GM12872 (cell line): ENCODE data around the gene FBP2.

ENCODE experiments used
- TF ChIP-seq, protein P1 (sequence below): IDR thresholded peaks from 3 replicates; pipeline ENCODE4 v1.5.1; 2011; ENCODE audit warnings: low read depth, mild to moderate bottlenecking, low read length, moderate library complexity; ENCODE audit not compliant: insufficient read depth

FBP2 gene

DNA sequence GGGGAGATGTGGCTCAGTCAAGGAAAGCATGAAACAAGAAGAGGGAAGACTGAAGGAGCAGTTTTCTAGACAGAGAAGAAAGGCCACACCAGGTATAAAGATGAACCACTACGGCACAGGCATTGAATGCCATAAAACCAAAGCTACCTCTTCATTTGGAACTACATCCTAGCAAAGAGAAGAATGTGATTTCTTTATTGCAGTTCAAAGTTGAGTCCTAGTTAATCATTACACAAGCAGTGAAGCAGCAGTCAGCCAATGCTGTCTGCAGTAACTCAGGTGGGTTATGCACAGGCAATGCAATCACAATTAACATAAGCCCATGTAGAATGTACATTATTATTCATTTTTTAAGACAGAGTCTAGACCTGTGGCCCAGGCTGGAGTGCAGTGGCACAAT is 60.5 kb downstream of the FBP2 start:
- TF ChIP-seq, protein P1, sequence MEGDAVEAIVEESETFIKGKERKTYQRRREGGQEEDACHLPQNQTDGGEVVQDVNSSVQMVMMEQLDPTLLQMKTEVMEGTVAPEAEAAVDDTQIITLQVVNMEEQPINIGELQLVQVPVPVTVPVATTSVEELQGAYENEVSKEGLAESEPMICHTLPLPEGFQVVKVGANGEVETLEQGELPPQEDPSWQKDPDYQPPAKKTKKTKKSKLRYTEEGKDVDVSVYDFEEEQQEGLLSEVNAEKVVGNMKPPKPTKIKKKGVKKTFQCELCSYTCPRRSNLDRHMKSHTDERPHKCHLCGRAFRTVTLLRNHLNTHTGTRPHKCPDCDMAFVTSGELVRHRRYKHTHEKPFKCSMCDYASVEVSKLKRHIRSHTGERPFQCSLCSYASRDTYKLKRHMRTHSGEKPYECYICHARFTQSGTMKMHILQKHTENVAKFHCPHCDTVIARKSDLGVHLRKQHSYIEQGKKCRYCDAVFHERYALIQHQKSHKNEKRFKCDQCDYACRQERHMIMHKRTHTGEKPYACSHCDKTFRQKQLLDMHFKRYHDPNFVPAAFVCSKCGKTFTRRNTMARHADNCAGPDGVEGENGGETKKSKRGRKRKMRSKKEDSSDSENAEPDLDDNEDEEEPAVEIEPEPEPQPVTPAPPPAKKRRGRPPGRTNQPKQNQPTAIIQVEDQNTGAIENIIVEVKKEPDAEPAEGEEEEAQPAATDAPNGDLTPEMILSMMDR = no peak

DNA sequence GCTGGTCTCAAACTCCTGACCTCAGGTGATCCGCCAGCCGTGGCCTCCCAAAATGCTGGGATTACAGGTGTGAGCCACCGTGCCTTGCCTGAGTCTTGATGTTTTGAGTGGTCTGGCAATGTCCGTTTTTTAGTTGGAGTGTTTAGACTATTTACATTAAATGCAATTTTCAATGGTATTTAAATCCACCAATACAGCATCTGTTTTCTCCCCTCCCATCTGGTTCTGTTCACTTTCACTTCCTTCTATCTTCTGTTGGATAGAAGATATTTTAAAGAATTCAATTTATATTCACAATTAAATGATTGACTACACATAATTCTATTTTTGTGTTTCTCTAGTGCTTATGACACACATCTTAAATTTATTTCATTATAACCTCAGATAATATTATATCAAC is 64.7 kb downstream of the FBP2 start:
- TF ChIP-seq, protein P1 = no peak

DNA sequence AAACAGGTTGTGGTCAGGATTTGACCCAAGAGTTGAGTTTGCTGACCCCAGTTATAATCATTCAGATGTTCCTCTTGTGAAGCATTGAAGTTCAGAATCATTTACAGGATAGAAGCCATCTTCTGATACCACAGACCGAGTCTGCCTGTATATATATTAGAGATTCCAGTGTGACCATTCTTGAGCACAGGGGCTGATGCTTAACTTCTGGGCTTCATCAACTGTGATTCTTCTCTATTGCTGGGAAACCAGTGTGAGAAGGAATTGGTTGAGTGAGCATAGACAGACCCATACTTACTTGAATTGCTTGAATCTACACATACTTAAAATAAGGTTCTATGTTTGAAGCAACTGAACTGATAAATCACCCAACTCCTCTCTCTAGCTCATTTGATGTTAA is 66.7 kb downstream of the FBP2 start:
- TF ChIP-seq, protein P1 = no peak

DNA sequence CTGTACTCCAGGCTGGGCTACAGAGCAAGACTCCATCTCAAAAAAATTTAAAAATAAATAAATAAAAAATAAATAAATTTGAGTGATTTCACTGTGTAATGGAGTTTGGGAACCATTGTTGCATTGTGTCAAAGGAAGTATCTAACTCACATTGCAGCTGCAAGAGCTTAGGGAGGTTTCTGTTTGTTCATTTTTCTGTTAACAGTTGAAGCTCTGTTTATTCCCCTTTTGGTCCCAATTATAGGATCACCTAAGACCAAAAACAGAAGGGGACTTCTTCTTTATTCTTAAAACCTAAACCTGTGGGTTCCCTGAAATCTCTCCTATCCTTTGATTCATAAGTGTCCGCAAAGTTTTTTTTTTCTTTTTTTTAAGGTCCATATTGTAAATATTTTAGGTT is 67.4 kb downstream of the FBP2 start:
- TF ChIP-seq, protein P1 = no peak

DNA sequence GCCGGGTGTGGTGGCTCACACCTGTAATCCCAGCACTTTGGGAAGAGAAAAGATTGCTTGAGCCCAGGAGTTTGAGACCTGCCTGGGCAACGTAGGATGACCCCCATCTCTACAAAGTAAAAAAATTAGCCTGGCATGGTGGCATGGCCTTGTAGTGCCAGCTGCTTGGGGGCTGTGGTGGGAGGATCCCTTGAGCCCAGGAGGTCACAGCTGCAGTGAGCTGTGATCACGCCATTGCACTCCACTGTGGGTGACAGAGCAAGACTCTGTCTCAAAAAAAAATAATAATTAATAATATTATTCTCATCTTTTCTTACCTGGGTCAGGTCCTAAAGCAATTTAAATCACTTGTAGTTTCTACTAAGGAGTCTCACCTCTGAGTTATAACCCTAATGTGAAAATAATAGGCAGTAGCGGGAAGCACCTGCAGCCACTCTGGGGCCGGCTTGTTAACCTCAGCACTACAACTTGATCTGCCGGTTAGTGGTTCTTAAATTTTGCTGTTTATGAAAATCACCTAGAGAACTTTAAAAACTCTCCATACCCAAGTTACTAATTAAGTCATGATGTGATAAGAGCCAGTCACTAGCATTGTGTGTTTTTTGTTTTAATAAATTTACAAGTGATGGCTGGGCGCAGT is 68.1 kb downstream of the FBP2 start:
- TF ChIP-seq, protein P1 = no peak

DNA sequence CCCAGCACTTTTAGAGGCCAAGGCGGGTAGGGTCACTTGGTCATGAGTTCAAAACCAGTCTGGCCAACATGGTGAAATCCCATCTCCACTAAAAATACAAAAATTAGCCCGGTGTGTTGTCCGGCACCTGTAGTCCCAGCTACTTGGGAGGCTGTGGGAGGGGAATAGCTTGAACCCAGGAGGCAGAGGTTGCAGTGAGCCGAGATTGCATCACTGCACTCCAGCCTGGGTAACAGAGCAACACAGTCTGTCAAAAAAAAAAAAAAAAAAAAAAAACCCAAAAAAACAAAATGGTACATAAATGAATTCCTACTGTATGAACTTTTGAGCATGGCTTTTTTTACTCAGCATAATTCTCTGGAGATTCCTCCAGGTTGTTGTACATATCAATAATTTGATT is 76.4 kb downstream of the FBP2 start:
- TF ChIP-seq, protein P1 = no peak

DNA sequence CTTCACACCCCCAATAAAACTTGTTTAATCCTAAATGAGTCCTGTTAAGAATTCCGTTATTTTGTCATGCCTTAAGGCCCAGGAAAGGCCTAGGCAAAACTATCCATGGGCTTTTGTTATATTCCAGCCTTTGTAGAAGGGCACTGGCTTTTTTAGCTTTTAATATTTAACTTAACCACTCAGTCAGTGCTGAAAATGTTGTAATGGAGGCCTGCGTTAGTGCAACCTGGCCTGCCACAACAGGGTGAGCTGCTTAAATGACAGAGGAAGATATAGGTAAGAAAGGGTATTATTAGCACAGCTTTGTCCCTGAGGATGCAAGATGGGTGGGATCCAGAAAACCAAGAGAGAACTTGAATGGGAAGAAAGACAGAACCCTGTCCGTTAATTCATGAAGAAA is 78.9 kb downstream of the FBP2 start:
- TF ChIP-seq, protein P1 = no peak
